ENCODE measurements around the gene KCNJ10.

- TF ChIP-seq CTCF (IDR thresholded peaks at IDR 0.05; ENCODE audit: insufficient read depth, low read length), result no peak
- no peak for TF ChIP-seq POLR2AphosphoS5 (IDR thresholded peaks at IDR 0.05; ENCODE audit: low read depth)
Measured at GRCh38 chr1:159962176-159962575, 107.8 kb downstream of the KCNJ10 start.
